HUES48 (cell line): ENCODE measurements around the gene TRMT11.
"Not testable (repeated sequence)": the region's sequence is repeated elsewhere in the genome, so short reads cannot be mapped to it uniquely, and the experiment has no call there.

ENCODE experiments used
- H3K27ac ChIP-seq: one replicate; pipeline ENCODE4 v1.7.0; 2013; ENCODE audit warnings: low read depth, low read length, inconsistent platforms
- H3K27me3 ChIP-seq: 2 replicates; pipeline ENCODE4 v1.6.1; 2013; ENCODE audit warnings: mild to moderate bottlenecking, low read length; ENCODE audit not compliant: control insufficient read depth, insufficient read depth
- H3K36me3 ChIP-seq: 2 replicates; pipeline ENCODE4 v1.6.1; 2013; ENCODE audit warnings: low read length; ENCODE audit not compliant: control insufficient read depth, insufficient read depth
- H3K4me1 ChIP-seq: 2 replicates; pipeline ENCODE4 v1.6.1; 2013; ENCODE audit warnings: mild to moderate bottlenecking, low read length; ENCODE audit not compliant: control insufficient read depth, insufficient read depth
- H3K4me3 ChIP-seq: 2 replicates; pipeline ENCODE4 v1.5.1; 2013; ENCODE audit warnings: mild to moderate bottlenecking, low read depth, low read length
- H3K9ac ChIP-seq: 2 replicates; pipeline ENCODE4 v1.6.1; 2013; ENCODE audit warnings: mild to moderate bottlenecking, low read depth, low read length, moderate library complexity
- H3K9me3 ChIP-seq: 2 replicates; pipeline ENCODE4 v1.6.1; 2013; ENCODE audit warnings: low read length; ENCODE audit not compliant: control insufficient read depth, insufficient read depth

The TRMT11 gene

DNA sequence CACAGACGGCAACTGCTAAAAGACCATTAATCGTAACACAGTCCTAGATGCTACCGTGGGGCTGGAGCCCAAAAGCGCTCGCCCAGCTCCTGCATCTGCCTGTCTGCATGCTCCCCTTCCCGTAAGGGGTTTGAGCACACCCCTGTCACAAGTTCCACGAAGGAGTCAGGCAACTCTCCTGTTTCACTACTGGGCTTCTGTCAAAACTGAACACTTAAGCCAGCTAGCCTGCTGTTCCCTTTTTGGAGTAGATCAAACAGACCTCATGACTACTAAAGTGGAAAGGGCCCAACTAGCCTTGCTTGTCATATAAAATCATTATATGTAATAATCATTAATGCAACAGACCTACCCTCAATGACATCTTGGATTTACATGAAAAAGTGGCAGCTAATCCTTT lies 61.3 kb downstream of the TRMT11 start:
- Histone ChIP-seq H3K4me3 (no peak overlapping the region), H3K36me3 (peaks cover 33% of the 10 kb centered on the region), H3K4me1 (no peaks in the 10 kb centered on the region), H3K27me3 (no peaks in the 10 kb centered on the region), H3K9me3 (peaks cover 5% of the 10 kb centered on the region; the same call in 1 of the 2 replicates), H3K9ac (no peak overlapping the region), H3K27ac (no peak overlapping the region)

DNA sequence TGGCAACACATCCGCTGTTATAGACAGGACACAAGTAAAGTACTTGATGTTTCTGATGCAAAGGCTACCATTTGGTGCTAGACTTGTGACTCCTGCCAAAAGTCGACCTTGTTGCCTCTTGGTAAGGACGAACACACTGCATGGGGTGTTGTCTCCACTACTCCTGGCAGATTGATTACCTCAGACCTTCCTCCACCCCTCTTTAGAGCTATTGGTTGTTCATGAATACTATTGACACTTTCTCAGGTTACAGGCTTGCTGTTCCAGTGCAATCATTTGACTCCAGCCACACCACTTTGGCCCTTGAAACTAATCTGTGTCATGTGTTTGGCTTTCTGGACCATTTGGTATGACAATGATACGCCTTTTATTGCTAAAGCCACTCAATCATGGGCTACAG lies 62.3 kb downstream of the TRMT11 start:
- H3K36me3 ChIP-seq, result peaks cover 41% of the 10 kb centered on the region
- H3K27me3 ChIP-seq, result no peaks in the 10 kb centered on the region
- peaks cover 5% of the 10 kb centered on the region; the same call in 1 of the 2 replicates for H3K9me3 ChIP-seq

DNA sequence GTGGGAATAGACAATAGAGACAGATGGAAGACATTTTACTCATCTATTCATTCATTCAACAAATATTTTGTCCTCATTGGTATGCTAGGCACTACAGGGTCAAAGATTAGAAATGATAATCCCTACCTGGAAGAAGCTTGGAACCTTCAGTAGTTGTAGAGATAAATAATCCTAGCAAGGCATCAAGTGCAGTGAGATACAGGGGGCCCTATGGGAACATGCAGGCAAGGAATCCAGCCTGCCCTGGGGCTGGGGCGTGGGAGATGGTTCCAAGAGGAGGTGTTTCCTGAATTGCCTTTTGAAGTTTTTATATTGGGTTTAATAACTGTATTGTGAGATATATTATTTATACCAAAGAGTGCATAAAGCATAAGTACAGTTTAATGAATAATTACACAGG lies 64.5 kb downstream of the TRMT11 start:
- Histone ChIP-seq H3K27me3 (no peaks in the 10 kb centered on the region), H3K4me1 (no peaks in the 10 kb centered on the region), H3K9ac (no peak overlapping the region), H3K4me3 (no peak overlapping the region), H3K9me3 (no peaks in the 10 kb centered on the region), H3K27ac (no peak overlapping the region), H3K36me3 (peaks cover 31% of the 10 kb centered on the region)

More for the DNA sequence above, 62.3 kb downstream of the TRMT11 start:
- no peaks in the 10 kb centered on the region for H3K4me1 ChIP-seq
- H3K27ac ChIP-seq, result no peak overlapping the region
- no peak overlapping the region for H3K4me3 ChIP-seq
- no peak overlapping the region for H3K9ac ChIP-seq

GRCh38 chr6:126051791-126052190 lies 65.5 kb downstream of the TRMT11 start:
- Histone ChIP-seq H3K4me1 (no peaks in the 10 kb centered on the region; the same call in 1 of the 2 replicates), H3K9ac (no peak overlapping the region), H3K27ac (no peak overlapping the region), H3K9me3 (no peaks in the 10 kb centered on the region), H3K36me3 (peaks cover 27% of the 10 kb centered on the region), H3K27me3 (no peaks in the 10 kb centered on the region), H3K4me3 (no peak overlapping the region)

DNA sequence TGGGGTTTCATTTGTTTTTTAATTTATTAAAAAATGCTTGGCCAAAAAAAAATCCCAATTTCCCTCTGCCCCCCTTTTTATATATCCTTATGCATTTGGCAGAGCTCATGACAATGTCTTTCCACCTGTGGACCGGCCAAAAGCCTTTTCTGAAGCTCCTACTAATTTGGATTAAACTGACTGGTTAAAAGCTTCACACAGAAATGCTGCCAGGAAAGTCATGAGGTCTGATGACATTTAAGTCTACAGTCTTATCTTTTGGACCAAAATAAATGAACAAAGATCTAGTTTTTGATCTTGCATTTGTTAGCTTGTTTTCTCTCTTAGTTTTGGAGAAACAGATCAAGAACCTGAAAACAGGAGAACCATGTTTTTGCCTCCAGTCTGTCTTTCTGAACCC lies 66.1 kb downstream of the TRMT11 start:
- Histone ChIP-seq H3K36me3 (peaks cover 21% of the 10 kb centered on the region), H3K4me3 (no peak overlapping the region), H3K4me1 (no peaks in the 10 kb centered on the region; the same call in 1 of the 2 replicates), H3K9ac (no peak overlapping the region), H3K27ac (no peak overlapping the region), H3K27me3 (no peaks in the 10 kb centered on the region), H3K9me3 (no peaks in the 10 kb centered on the region)

DNA sequence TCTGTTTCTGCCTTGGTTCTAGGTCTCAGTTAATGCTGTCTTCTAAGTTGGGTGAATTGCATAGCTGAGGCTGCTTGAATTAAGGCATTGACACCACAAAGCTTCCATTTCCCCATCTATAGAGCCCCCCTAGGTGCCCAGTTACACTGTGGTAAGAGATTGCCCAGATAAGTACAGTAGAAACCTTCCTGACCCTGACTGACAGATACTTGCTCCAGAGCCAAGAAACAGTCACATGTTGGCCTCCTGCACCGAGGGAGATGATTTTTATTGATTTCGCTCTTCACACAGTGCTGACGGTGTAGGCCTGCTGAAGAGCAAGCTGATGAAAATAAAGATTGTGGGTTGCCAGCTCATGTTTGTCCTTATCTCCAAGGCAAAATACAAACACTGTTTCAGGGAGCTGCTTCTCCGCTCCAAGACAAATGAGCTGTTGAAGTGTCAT lies 67.9 kb downstream of the TRMT11 start:
- Histone ChIP-seq H3K4me3 (no peak overlapping the region), H3K9ac (no peak overlapping the region), H3K36me3 (0 out of 2 replicates have a peak, but pooled peaks cover 9% of the 10 kb centered on the region), H3K27ac (no peak overlapping the region), H3K27me3 (no peaks in the 10 kb centered on the region), H3K9me3 (no peaks in the 10 kb centered on the region), H3K4me1 (no peaks in the 10 kb centered on the region; the same call in 1 of the 2 replicates)

GRCh38 chr6:126054802-126055201 lies 68.5 kb downstream of the TRMT11 start:
- Histone ChIP-seq H3K9me3 (no peaks in the 10 kb centered on the region), H3K4me3 (no peak overlapping the region), H3K4me1 (no peaks in the 10 kb centered on the region; the same call in 1 of the 2 replicates), H3K36me3 (peaks cover 11% of the 10 kb centered on the region; the same call in 1 of the 2 replicates), H3K27me3 (no peaks in the 10 kb centered on the region), H3K9ac (no peak overlapping the region), H3K27ac (no peak overlapping the region)

GRCh38 chr6:126055449-126055848 lies 69.1 kb downstream of the TRMT11 start:
- Histone ChIP-seq H3K4me1 (no peaks in the 10 kb centered on the region; the same call in 1 of the 2 replicates), H3K9ac (no peak overlapping the region), H3K9me3 (no peaks in the 10 kb centered on the region), H3K27ac (no peak overlapping the region), H3K4me3 (no peak overlapping the region), H3K36me3 (peaks cover 14% of the 10 kb centered on the region; the same call in 1 of the 2 replicates), H3K27me3 (no peaks in the 10 kb centered on the region)

- H3K27me3 ChIP-seq, result no peaks in the 10 kb centered on the region
- no peak overlapping the region for H3K9ac ChIP-seq
- no peaks in the 10 kb centered on the region for H3K9me3 ChIP-seq
- H3K27ac ChIP-seq, result no peak overlapping the region
- no peaks in the 10 kb centered on the region; the same call in 1 of the 2 replicates for H3K4me1 ChIP-seq
- no peak overlapping the region for H3K4me3 ChIP-seq
- peaks cover 14% of the 10 kb centered on the region; the same call in 1 of the 2 replicates for H3K36me3 ChIP-seq
Measured at GRCh38 chr6:126056355-126057004, 70.1 kb downstream of the TRMT11 start.

- H3K27ac ChIP-seq, H3K4me3 ChIP-seq, H3K36me3 ChIP-seq, H3K27me3 ChIP-seq, H3K4me1 ChIP-seq, H3K9ac ChIP-seq, H3K9me3 ChIP-seq: not testable (repeated sequence)
Measured at GRCh38 chr6:126058085-126058484, 71.7 kb downstream of the TRMT11 start.

GRCh38 chr6:126060400-126060799 lies 74.1 kb downstream of the TRMT11 start:
- no peaks in the 10 kb centered on the region for H3K9me3 ChIP-seq
- H3K4me1 ChIP-seq, result peaks cover 14% of the 10 kb centered on the region
- no peak overlapping the region for H3K4me3 ChIP-seq
- H3K27ac ChIP-seq, result no peak overlapping the region
- H3K9ac ChIP-seq, result no peak overlapping the region
- no peaks in the 10 kb centered on the region for H3K27me3 ChIP-seq
- H3K36me3 ChIP-seq, result peaks cover 6% of the 10 kb centered on the region; the same call in 1 of the 2 replicates
